Stimulated activated CD8-positive, alpha-beta memory T cell treated with anti-CD3 and anti-CD28 coated beads, Interleukin-2, amount 100 ng/mL, for 48 hours (primary cell): Measurements from ENCODE around the gene CD226.
A peak's percentile ranks its signal among the peaks of the same experiment; 100 is the strongest.
"Not testable (repeated sequence)": the region's sequence is repeated elsewhere in the genome, so short reads cannot be mapped to it uniquely, and the experiment has no call there.

Source experiments
- DNase-seq, 2 donors: peaks; one replicate each; pipeline ENCODE4 v3.0.0-alpha.2; 2020; ENCODE audit warnings: low read depth in 2 of 2

Gene CD226

DNA sequence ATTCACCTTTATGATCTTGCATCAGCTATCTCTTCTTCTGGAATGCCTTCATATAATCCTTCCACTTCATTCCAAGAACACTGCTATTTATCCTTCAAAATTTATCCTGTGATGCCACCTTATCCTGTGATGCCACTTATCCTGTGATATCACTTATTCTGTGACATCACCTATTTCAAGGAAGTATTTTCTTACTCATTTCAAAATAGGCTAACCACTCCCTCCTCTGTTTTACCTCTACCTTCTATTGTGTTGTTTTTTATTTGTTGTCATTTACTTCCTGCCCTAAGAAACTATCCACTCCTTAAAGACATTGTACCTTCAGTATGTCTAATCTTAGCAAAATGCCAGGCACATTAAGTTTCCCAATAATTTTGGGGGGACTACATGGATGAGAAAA is 38.8 kb downstream of the CD226 start:
- DNase-seq = no peak

DNA sequence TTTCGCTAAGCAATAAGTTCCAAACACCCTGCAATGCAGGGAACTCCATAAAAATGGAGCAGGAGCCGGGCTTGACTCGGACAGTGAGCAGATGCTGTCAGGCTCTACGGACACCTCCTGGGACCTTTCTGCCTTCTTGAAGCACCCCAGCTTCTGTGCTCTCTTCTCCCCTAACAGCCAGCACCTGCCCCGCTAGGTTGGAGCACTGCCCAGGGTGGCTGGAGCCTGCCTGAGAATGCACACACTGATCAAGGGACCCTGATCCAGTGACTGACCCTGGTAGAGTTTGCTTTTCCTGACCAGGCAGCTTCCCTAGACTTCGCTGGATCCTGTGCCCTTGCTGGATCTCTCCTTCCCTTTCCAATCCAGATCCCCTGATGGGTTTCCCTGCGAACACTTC is 40.9 kb downstream of the CD226 start:
- DNase-seq = no peak

DNA sequence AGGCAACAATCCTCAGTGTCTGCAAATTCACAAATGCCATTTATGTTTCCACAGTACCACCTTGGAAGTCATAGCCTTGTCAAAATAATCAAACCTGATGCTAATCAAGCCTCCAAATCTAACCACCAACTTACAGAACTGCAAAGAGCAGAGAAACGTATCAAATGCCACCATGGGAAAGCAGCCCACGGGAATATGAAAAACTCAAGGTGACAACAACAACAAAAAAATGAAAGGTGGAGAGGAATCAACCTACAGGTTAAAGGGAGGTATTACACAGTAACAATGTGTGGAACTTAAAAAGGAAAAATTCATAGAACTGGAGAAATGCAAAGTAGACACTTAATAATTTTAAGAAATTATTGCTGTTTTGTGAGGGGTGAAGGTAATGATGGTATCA is 46.7 kb downstream of the CD226 start:
- no peak for DNase-seq

DNA sequence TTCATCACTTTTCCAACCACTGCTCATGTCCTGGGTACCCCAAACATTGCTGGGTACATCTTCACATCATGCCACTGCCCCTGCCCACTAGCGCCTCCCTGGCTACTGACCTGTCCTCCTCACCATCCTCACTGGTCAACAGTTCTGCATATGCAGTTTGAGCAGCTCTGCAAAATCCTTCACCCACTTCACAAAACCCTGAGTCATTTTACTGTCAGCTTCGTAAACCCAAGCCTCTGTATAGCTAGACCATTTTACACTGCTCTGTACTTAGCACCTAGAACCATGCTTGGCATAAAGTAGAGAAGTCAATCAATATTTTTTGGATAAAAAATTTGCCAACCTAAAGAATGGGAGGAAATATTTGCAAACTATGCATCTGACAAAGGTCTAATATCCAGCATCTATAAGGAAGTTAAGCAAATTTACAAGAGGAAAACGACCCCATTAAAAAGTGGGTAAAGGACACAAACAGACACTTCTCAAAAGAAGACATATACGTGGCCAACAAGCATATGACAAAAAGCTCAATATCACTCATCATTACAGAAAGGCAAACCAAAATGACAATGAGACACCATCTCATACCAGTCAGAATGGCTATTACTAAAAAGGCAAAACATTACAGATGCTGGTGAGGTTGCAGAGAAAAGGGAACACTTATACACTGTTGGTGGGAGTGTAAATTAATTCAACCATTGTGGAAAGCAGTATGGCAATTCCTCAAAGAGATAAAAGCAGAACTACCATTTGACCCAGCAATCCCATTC is 48.3 kb downstream of the CD226 start:
- not testable (repeated sequence) for DNase-seq

DNA sequence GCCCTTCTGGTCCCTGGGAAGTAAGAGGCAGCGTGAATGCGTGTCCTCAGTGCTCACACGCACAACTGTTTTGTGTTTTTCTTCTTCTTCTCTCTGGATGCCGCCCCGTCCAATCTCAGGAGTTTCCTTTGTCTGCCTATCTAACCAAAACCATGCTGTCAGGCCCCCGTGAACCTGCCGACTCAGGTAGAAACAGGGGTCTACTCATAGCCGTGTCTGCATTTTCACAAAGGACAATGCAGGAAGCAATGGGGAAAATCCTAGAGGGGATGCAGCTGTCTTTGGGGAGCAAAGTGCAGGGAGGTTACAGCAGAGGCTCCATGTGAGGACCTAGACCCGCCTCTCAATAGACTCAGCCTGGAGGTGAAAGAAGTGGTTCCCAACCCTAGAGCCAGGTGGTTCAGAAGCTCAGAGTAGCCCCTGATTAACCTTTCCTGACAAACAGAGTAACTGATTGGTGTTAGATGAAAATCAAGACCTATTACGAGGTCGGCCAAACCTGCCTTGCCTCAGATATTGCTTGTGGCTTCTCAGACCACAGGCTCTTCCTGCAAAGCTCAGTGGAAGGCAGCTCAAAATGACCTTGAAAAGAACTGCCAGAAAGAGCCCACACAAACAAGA is 49.3 kb downstream of the CD226 start:
- no peak for DNase-seq

DNA sequence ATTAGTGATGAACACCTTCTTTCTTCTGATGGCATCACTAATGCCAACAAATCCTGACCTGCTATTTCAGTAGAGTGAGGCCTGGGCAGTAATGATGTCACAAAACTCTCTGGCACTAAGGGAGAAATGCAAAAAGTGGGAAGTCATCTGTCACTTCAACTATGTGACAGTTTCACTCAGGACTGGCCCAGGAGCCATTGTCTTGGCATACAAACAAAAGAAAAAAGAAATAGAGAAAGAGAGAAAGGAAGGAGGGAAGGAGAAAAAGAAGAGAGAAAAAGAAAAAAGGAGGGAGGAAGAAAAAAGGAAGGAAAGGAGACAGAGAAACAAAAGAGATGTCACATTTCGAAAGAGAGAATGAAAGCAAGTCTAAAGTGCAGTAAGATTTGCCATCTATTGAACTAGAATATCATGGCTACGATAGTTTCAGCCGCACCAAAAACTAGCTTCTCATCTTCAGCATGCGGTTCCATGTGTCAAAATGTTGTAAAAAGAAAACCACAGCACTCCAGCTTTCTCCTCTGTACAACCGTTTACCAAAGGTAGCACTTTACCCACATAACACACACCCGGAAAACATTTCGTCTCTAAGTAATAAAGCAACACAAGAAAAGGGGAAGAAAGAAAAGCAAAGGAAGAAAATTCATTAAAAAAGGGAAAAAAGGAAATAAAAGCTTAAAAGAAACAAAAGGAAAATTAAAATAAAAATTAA is 50.1 kb downstream of the CD226 start:
- no peak for DNase-seq

DNA sequence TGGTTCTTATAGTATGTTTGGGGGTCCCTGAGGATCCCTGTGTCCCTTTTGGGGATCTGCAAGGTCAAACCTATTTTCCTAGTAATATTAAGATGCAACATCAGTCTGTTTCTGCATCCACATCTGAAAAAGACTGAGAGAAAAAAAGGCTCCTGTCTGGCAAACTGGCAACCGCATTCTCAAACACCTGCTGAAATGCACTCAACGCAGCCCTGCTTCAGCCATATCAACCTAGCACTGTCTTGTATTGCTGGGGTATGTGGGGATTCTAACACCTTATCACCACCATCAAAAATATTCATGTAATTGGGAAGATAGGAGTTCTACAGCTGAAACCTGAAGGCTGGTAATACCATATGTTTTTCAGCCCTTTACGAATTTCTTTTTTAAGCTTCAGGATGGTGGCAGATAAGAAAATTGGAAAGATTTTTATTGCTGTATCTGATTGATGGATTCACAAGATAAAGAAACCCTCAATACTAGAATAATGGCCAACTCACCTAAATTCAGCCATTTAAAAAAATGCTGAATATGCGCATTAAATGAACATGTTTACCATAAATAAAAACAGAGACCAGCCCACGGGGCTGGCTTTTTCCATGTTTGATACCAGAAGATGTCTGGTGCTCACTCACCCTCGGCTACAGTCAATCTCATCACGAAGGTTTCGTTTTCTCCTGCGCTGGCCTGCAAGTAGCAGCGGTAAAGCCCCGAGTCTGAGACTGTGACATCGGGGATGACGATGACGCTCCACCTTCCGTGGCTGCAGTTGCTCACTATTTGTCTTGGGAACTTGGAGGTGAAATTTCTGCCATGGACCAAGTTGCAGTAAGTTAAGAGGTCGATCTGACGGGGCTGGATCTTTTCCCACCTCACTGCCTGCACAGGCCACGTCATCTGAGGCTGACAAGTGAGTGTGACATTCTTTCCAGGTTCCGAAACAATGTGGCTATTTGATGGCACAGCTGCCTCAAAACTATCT is 52.3 kb downstream of the CD226 start:
- DNase-seq = no peak

DNA sequence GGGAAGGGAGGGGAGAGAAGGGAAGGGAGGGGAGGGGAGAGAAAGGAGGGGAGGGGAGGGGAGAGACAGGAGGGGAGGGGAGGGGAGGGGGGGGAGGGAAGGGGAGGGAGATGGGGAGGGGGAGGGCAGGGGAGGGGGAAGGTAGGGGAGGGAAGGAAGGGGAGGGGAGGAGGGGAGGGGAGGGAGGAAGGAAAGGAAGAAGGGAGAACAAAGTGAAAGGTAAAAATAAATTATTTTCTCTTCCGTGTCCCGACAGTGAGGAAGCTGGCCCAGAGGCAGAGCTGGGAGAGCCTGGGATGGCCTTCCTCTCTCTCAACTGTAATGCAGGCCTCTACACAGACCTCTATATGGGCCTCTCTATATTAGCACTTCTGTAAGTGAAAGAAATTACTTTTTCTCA is 53.2 kb downstream of the CD226 start:
- no peak for DNase-seq

DNA sequence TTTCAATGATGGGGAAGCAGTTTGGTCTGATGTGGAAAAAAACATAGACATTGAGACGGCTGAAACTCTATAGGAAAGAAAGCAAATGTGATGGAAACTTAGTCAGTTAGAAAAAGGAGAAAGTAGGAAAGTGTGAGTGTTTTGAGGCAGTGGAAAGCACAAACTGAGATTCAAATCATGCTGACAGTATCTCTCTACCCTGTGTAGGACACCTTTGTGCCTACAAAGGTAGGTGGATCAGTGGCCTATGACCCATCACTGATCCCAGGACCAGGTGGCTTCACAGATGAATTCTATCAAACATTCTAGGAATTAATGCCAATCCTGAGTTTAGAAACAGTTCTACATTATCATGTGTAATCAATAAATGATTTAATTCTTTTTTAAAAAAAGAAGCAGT is 57.1 kb downstream of the CD226 start:
- DNase-seq = no peak

DNA sequence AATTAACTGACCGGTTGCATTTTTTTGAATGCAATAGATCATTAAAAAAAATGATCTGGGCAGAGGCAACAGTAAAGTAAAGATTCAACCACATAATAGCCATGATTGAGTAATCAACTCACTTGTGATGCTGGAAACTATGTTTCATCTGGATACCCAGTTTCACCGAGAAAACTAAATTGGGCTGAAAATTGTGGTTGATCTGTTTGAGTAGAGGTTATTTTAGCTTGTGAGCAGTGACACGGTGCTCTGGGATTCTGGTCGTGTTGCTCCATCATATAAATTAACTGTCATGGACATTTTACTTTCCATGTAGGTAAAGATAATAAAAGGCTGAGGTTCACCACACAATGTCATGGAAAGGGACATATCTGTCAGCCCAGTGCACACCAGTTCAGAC is 58.7 kb downstream of the CD226 start:
- no peak for DNase-seq

DNA sequence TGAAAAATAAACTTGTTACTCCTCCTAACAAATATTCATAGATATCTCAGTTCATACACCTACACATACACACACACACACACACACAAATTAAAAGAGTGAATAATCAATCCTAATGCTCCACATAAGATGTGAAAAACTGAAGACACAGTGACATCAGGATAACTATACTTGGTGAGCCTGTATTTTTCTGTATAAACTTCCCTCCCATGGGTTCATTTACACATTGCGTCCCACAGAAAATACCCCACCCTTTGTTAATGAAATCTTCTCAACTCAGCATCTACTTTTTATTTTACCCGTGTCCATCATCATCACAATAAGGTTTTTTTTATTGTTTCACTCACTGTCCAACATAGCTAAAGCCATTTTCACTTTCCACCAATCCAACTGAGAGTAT is 60.4 kb downstream of the CD226 start:
- no peak for DNase-seq

DNA sequence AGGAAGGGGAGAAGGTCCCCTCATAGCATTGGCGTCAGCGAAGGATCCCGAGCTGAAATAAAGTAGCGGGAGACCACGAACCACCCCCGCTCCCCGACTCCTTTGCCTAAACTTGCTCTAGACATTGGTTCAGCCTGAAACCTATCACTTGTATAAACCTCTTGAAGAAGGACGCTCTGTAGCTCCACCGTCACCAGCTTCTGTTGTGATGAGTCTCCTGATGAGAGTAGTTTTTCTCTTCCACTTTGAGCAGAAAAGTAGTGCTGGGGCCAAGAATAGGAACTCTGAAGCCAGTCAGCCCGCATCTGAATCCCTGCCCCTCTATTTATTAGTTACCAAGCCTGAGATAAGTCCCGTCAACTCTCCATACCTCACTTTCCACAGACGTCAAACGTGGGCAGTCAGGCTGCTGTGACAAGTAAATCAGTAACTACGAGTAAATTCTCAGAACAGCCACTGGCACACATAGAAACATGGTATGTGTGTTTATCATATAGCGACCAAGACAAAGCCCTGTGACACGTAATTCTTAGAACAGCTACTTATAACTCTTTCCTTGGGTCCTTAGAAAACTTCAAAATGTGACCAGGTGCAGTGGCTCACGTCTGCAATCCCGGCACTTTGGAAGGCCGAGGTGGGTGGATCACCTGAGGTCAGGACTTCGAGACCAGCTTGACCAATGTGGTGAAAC is 61.7 kb downstream of the CD226 start:
- peak in 1 of 2 donors; percentile 47 for DNase-seq

DNA sequence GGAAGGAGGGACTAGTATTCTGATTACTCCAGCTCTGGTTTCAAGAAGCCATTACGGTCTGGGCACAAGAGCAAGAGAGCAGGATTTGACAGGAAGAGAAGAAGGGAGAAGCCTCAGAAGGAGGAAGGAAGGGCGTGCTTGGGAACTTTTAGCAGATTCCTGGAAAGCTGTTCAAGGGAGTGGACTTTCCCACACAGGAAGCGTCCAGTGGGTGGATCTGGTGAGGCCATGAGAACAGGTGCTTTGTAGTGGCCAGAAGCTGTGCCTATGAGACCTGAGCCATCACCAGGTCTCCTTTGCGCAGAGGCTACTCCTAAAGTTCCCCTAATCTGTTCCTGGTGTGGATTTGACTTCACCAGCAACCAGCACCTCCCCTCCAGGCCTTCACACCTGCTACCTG is 62.3 kb downstream of the CD226 start:
- no peak for DNase-seq

DNA sequence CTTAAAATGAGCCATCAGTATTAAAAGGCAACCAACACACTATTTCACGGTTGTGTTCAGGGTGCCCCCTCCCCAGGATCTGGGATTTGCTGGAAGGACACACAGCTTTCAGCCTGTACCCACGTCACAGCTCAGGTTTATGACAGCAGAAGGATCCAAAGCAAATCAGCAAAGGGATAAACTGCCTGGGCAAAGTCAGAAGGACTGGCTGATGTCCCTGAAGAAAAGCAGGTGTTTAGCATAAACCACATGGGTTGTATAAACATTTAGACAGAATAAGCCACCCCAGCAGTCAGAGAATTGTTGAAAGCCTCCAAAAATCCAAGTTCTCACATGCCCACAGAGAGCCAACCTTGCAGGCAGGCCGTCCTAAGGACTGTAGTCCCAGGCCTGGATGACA is 63.9 kb downstream of the CD226 start:
- DNase-seq = no peak

DNA sequence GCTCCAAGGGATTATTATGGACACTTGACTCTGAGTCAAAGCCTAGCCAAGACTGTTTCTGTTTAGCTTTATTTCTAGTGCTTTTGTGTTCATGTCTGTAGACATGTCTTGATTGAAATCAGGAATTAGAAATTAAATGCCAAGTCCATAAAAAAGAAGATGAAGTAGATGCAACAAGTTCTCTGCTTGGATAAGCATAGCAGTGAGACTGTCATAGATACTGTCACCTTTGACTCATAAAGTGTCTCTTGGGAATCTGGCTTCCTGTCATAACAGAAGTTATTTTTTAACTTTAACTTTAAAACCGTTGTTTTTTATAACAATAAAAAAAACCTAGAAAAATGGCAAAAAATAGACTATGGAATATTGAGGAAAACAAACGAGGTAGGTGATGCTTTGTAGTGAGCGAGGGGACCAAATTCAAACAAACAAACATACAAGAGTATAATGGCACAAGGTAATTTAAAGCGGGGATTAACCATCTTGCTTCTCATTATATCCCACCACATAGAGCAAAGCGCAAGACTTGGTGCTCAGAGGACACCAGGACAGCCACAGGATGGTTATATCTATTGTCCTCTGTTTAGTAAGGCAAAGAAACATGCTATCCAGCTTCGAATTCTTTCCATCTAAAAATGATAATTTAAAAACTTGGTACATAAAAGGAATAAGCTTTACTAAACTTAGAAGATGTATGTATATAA is 64.6 kb downstream of the CD226 start:
- DNase-seq = no peak

DNA sequence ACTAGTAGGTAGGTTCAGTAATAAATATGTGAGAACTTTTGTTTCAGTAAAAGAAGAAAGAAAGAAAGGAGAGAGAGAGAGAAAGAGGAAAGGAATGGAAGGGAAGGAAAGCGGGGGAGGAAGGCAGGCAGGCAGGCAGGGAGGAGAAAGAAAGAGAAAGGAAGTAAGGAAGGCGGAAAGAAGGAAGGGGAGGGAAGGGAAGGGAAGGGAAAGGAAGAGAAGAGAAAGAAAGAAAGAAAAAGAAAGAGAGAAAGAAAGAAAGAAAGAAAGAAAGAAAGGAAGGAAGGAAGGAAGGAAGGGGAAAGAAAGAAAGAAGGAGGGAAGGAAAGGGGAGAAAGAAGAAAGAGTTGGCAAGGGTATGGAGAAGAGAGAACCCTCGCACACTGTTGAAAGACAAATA is 67.6 kb downstream of the CD226 start:
- no peak for DNase-seq

DNA sequence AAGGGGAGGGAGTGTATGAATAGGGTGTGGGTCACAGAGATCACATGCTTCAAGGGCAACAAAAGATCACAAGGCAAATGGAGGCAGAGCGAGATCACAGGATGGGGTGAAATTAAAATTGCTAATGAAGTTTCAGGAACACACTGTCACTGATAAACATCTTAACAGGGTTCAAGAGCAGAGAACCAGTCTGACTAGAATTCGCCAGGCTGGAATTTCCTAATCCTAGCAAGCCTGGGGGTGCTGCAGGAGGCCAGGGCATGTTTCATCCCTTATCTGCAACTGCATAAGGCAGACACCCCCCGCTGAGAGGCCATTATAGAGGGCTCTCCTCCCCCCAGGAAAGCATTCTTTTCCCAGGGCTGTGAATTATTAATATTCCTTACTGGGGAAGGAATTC is 68.6 kb downstream of the CD226 start:
- DNase-seq = not testable (repeated sequence)

DNA sequence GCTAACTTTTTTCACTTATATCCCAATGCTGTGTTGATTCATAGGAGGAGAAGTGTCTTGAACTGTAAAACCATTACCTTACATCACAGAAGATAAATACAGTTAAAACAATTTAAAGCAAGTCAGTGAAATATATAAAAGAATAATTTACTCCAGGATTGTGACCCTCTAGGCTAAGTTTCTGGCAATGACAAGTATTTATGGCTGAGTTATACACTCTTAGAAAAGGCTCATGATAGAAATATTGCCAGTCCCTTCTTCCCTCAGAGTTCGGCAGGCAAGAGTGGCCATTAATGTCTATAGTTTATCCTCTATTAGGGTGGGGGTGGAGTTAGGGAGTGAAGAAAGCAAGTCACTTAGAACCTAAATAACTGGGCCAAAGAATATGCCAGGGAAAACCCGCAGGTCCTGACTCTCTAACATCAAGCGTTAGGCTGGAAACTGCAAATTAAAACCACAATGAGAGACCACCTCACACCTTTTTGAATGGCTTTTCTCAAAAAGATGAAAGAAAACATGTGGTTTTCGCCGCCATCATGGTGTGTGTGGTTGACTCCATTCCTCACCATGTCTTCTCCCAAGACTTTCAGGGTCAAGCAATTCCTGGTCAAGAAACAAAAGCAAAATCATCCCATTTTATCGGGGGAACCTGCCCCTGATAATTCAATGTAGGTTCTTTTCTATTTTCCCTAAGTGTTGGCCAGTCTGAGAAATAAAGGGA is 69.3 kb downstream of the CD226 start:
- DNase-seq = no peak

DNA sequence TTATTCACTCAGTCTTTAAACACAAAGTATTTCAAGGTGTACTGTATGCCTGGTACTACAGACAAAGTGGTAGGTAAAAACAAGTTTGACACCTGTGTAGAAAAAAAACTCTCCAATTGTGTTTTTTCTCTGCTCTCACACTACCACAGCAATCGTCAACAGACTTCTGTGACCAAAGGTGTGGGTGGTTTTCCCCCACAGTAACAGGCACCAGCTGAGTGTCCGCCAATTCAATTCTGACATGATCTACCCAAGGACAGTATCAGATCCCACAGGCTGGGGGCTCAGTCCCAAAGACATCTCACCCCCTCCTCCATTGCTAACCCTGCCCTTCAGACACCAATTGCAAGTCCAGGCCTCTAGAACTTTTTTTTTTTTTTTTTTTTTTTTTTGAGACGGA is 71.2 kb downstream of the CD226 start:
- DNase-seq = no peak

DNA sequence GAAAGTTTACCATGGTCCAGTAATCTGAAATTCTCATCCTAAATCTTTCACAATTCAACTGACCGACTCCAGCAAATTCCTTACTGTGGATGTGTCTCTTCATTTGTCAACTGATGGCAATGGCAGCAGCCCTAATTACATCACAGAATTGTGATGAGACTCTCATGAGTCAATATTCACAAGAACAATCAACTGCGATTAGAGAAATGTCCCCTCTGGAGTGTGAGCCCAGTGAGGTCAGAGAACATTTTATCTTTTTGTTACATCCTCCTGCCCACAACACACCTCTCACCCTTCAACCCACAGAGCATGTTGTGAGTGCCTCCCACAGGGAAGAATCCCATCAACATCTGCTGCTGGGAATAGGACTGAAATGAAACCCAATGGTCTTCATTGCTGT is 73.6 kb downstream of the CD226 start:
- DNase-seq = no peak
